ENCODE data around the gene PLD1.

- TF ChIP-seq CTCF (IDR thresholded peaks at IDR 0.05) (no peak), POLR2AphosphoS5 (IDR thresholded peaks at IDR 0.05) (no peak), POLR2A (IDR thresholded peaks at IDR 0.05) (no peak)
These were observed 5.8 kb upstream of the PLD1 start for GRCh38 chr3:171815973-171816595.
